Stimulated activated CD8-positive, alpha-beta memory T cell treated with anti-CD3 and anti-CD28 coated beads, Interleukin-7, amount 100 ng/mL, for 48 hours (primary cell): ENCODE results near the gene AADACL2.

Experiments used
- DNase-seq, 2 donors: peaks; one replicate each; pipeline ENCODE4 v3.0.0-alpha.2; 2020; ENCODE audit warnings: low read depth in 1 of 2; ENCODE audit errors: extremely low read depth in 1 of 2

AADACL2 gene

GRCh38 chr3:151733613-151734012 lies at the start of gene AADACL2:
Gene AADACL2, plus strand, starts transcription at chr3:151733927. Its CDS starts 109 bp downstream, at chr3:151734036.
- DNase-seq, result no peak

- DNase-seq, result no peak
Observed at GRCh38 chr3:151684094-151684493, 49.6 kb upstream of the AADACL2 start.

GRCh38 chr3:151686257-151686656 lies 47.5 kb upstream of the AADACL2 start:
- no peak for DNase-seq

GRCh38 chr3:151687076-151687475 lies 46.7 kb upstream of the AADACL2 start:
- DNase-seq, result no peak

GRCh38 chr3:151688571-151688970 lies 45.2 kb upstream of the AADACL2 start:
- DNase-seq, result no peak

- no peak for DNase-seq
Observed at GRCh38 chr3:151690645-151691044, 43.1 kb upstream of the AADACL2 start.

GRCh38 chr3:151697496-151697895 lies 36.2 kb upstream of the AADACL2 start:
- DNase-seq, result no peak

GRCh38 chr3:151707216-151707615 lies 26.5 kb upstream of the AADACL2 start:
- no peak for DNase-seq

- no peak for DNase-seq
Observed at GRCh38 chr3:151708868-151709267, 24.9 kb upstream of the AADACL2 start.

- DNase-seq, result no peak
Observed at GRCh38 chr3:151709847-151710246, 23.9 kb upstream of the AADACL2 start.

GRCh38 chr3:151721294-151721693 lies 12.4 kb upstream of the AADACL2 start:
- no peak for DNase-seq

- no peak for DNase-seq
Observed at GRCh38 chr3:151722856-151723255, 10.9 kb upstream of the AADACL2 start.

GRCh38 chr3:151724576-151725562 lies 8.9 kb upstream of the AADACL2 start:
- no peak for DNase-seq

GRCh38 chr3:151726016-151726415 lies 7.7 kb upstream of the AADACL2 start:
- no peak for DNase-seq

GRCh38 chr3:151732861-151733260 lies 866 bp upstream of the AADACL2 start:
- no peak for DNase-seq

- no peak for DNase-seq
Observed at GRCh38 chr3:151740581-151740980, 6.9 kb downstream of the AADACL2 start.

GRCh38 chr3:151743855-151744254 lies 10.1 kb downstream of the AADACL2 start:
- no peak for DNase-seq

- DNase-seq, result no peak
Observed at GRCh38 chr3:151750181-151750580, 16.5 kb downstream of the AADACL2 start.

GRCh38 chr3:151750678-151751077 lies 17.0 kb downstream of the AADACL2 start:
- DNase-seq, result no peak

GRCh38 chr3:151751161-151751560 lies 17.4 kb downstream of the AADACL2 start:
- no peak for DNase-seq

GRCh38 chr3:151753846-151754245 lies 20.1 kb downstream of the AADACL2 start:
- DNase-seq, result no peak

- DNase-seq, result no peak
Observed at GRCh38 chr3:151761581-151761980, 27.9 kb downstream of the AADACL2 start.
